ENCODE results near the gene ROCK2.

The ROCK2 gene

DNA sequence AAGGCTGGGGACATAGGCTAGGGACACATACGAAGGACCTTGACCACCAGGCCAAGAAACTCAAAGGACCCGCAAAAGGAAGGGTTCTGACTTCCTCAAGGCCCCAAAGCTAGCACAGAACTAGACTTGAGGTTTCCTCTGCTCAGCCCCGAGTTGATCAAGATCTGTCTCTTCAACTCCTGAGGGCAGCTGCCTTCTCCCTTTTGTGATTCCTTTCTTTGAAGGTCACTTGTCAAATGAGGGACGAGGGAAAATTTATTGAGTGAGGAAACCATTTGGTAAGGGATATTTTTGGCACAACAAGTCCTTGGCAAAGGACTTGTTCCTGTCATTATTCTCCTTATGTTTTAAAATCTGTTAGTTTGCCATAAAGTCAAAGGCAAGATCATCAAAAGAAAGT is 12.3 kb upstream of the ROCK2 start:
- H3K27me3 ChIP-seq (ENCODE audit: insufficient read depth, low read length, poor library complexity), result no peaks in the 10 kb centered on the region
- H2AK5ac ChIP-seq (ENCODE audit: low read length), result no peak overlapping the region
- H3K4me3 ChIP-seq (ENCODE audit: low read length), result no peak overlapping the region
- no peak overlapping the region for H2BK15ac ChIP-seq (replicated peaks; ENCODE audit: low read depth)
- WGBS (ENCODE audit: extremely low coverage, insufficient coverage, low lambda C conversion rate), result no CpG with 5 or more reads among the region's 4 CpGs
- H3K36me3 ChIP-seq (ENCODE audit: control insufficient read depth, insufficient read depth, low read length), result no peaks in the 10 kb centered on the region
- no peak overlapping the region for H2BK5ac ChIP-seq (ENCODE audit: low read length)
- no peak overlapping the region for H3K9ac ChIP-seq (ENCODE audit: low read length)
- no peak overlapping the region for H4K8ac ChIP-seq (ENCODE audit: low read depth, low read length)
- H3K4ac ChIP-seq (ENCODE audit: low read depth, low read length), result no peak overlapping the region
- no peak overlapping the region for H3K4me2 ChIP-seq (ENCODE audit: low read length)
- no peaks in the 10 kb centered on the region for H3K4me1 ChIP-seq (ENCODE audit: control insufficient read depth, low read depth, low read length)
- no peak overlapping the region for H3K23ac ChIP-seq (ENCODE audit: low read length)
- H4K5ac ChIP-seq (ENCODE audit: low read length), result no peak overlapping the region
- no peak overlapping the region for H3K56ac ChIP-seq (ENCODE audit: low read length)
- H3K79me1 ChIP-seq (ENCODE audit: low read length), result no peaks in the 10 kb centered on the region
- H2BK120ac ChIP-seq (ENCODE audit: low read depth, low read length), result no peak overlapping the region
- no peak overlapping the region for H3K27ac ChIP-seq (ENCODE audit: low read depth, low read length)
- no peak overlapping the region for H3K18ac ChIP-seq (ENCODE audit: low read length)
- no peaks in the 10 kb centered on the region for H3K79me2 ChIP-seq (ENCODE audit: control insufficient read depth, insufficient read depth, low read length)
- no peak for DNase-seq

- Histone ChIP-seq H3K27ac (ENCODE audit: low read depth, low read length) (no peak overlapping the region), H2BK15ac (replicated peaks; ENCODE audit: low read depth) (no peak overlapping the region), H3K4me2 (ENCODE audit: low read length) (no peak overlapping the region), H4K5ac (ENCODE audit: low read length) (no peak overlapping the region), H3K27me3 (ENCODE audit: insufficient read depth, low read length, poor library complexity) (no peaks in the 10 kb centered on the region), H3K79me2 (ENCODE audit: control insufficient read depth, insufficient read depth, low read length) (no peaks in the 10 kb centered on the region), H3K56ac (ENCODE audit: low read length) (no peak overlapping the region), H3K4me3 (ENCODE audit: low read length) (no peak overlapping the region), H3K18ac (ENCODE audit: low read length) (no peak overlapping the region), H3K36me3 (ENCODE audit: control insufficient read depth, insufficient read depth, low read length) (no peaks in the 10 kb centered on the region), H2AK5ac (ENCODE audit: low read length) (no peak overlapping the region), H3K4me1 (ENCODE audit: control insufficient read depth, low read depth, low read length) (no peaks in the 10 kb centered on the region), H3K9ac (ENCODE audit: low read length) (no peak overlapping the region), H3K79me1 (ENCODE audit: low read length) (no peaks in the 10 kb centered on the region), H2BK120ac (ENCODE audit: low read depth, low read length) (no peak overlapping the region), H2BK5ac (ENCODE audit: low read length) (no peak overlapping the region), H4K8ac (ENCODE audit: low read depth, low read length) (no peak overlapping the region), H3K4ac (ENCODE audit: low read depth, low read length) (no peak overlapping the region), H3K23ac (ENCODE audit: low read length) (no peak overlapping the region)
- WGBS (ENCODE audit: extremely low coverage, insufficient coverage, low lambda C conversion rate), result no CpG with 5 or more reads among the region's 11 CpGs
- DNase-seq, result no peak
These were observed 11.0 kb upstream of the ROCK2 start for GRCh38 chr2:11355194-11356053.

- H3K4me3 ChIP-seq (ENCODE audit: low read length), result no peak overlapping the region
- H2BK120ac ChIP-seq (ENCODE audit: low read depth, low read length), result no peak overlapping the region
- no peak overlapping the region for H3K4me2 ChIP-seq (ENCODE audit: low read length)
- no peaks in the 10 kb centered on the region for H3K79me2 ChIP-seq (ENCODE audit: control insufficient read depth, insufficient read depth, low read length)
- DNase-seq, result no peak
- H4K8ac ChIP-seq (ENCODE audit: low read depth, low read length), result no peak overlapping the region
- H3K4ac ChIP-seq (ENCODE audit: low read depth, low read length), result no peak overlapping the region
- no CpG with 5 or more reads among the region's 14 CpGs for WGBS (ENCODE audit: extremely low coverage, insufficient coverage, low lambda C conversion rate)
- no peaks in the 10 kb centered on the region for H3K27me3 ChIP-seq (ENCODE audit: insufficient read depth, low read length, poor library complexity)
- no peaks in the 10 kb centered on the region for H3K4me1 ChIP-seq (ENCODE audit: control insufficient read depth, low read depth, low read length)
- H2BK15ac ChIP-seq (replicated peaks; ENCODE audit: low read depth), result no peak overlapping the region
- H3K9ac ChIP-seq (ENCODE audit: low read length), result no peak overlapping the region
- no peak overlapping the region for H4K5ac ChIP-seq (ENCODE audit: low read length)
- H3K56ac ChIP-seq (ENCODE audit: low read length), result no peak overlapping the region
- no peak overlapping the region for H2BK5ac ChIP-seq (ENCODE audit: low read length)
- H3K23ac ChIP-seq (ENCODE audit: low read length), result no peak overlapping the region
- no peaks in the 10 kb centered on the region for H3K79me1 ChIP-seq (ENCODE audit: low read length)
- H3K18ac ChIP-seq (ENCODE audit: low read length), result no peak overlapping the region
- H3K36me3 ChIP-seq (ENCODE audit: control insufficient read depth, insufficient read depth, low read length), result no peaks in the 10 kb centered on the region
- H2AK5ac ChIP-seq (ENCODE audit: low read length), result no peak overlapping the region
- no peak overlapping the region for H3K27ac ChIP-seq (ENCODE audit: low read depth, low read length)
These were observed 10.1 kb upstream of the ROCK2 start for GRCh38 chr2:11354363-11355154.

DNA sequence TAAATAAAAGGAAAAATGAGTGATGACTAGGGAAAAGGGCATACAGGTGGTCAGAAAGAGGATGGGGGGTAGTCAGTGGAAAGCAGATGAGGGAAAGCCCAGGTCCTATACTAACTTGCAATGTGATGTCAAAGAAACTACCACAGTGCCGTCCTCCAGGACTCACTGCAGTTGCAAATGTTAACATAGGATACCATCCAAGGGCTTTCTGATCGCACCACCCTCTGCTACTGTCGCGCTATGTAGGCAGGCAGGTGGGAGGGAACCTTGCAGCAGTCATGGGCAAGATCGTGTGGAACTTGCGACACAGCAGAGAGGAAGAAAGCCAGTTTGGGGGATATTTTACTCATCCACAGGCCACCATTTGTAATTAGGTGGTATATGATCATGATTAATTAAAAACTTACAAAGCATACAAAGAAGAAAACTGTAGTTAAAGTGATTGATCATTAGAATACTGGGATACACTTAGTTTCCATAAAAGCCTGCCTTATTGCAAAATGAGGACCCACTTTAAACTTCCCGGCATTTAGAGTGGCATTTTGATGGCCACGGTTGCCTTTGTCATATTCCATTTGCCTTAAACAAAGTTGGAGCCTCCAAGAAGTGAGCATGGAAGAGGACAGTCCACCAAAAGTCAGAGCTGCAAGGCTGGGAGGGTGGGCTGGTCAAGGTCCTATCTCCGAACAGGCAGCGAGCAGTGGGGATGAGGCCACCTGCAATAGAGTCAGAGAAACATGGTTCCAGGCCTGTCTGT is 8.5 kb upstream of the ROCK2 start:
- H2BK5ac ChIP-seq (ENCODE audit: low read length), result no peak overlapping the region
- no peak overlapping the region for H3K27ac ChIP-seq (ENCODE audit: low read depth, low read length)
- H3K79me2 ChIP-seq (ENCODE audit: control insufficient read depth, insufficient read depth, low read length), result no peaks in the 10 kb centered on the region
- no peaks in the 10 kb centered on the region for H3K79me1 ChIP-seq (ENCODE audit: low read length)
- H3K56ac ChIP-seq (ENCODE audit: low read length), result no peak overlapping the region
- H3K23ac ChIP-seq (ENCODE audit: low read length), result no peak overlapping the region
- H3K4me2 ChIP-seq (ENCODE audit: low read length), result no peak overlapping the region
- H3K36me3 ChIP-seq (ENCODE audit: control insufficient read depth, insufficient read depth, low read length), result no peaks in the 10 kb centered on the region
- no peaks in the 10 kb centered on the region for H3K4me1 ChIP-seq (ENCODE audit: control insufficient read depth, low read depth, low read length)
- H3K9ac ChIP-seq (ENCODE audit: low read length), result no peak overlapping the region
- WGBS (ENCODE audit: extremely low coverage, insufficient coverage, low lambda C conversion rate), result no CpG with 5 or more reads among the region's 10 CpGs
- H3K18ac ChIP-seq (ENCODE audit: low read length), result no peak overlapping the region
- H2AK5ac ChIP-seq (ENCODE audit: low read length), result no peak overlapping the region
- H3K27me3 ChIP-seq (ENCODE audit: insufficient read depth, low read length, poor library complexity), result no peaks in the 10 kb centered on the region
- H2BK15ac ChIP-seq (replicated peaks; ENCODE audit: low read depth), result no peak overlapping the region
- no peak overlapping the region for H3K4ac ChIP-seq (ENCODE audit: low read depth, low read length)
- H3K4me3 ChIP-seq (ENCODE audit: low read length), result no peak overlapping the region
- H4K8ac ChIP-seq (ENCODE audit: low read depth, low read length), result no peak overlapping the region
- H2BK120ac ChIP-seq (ENCODE audit: low read depth, low read length), result no peak overlapping the region
- DNase-seq, result no peak
- no peak overlapping the region for H4K5ac ChIP-seq (ENCODE audit: low read length)

DNA sequence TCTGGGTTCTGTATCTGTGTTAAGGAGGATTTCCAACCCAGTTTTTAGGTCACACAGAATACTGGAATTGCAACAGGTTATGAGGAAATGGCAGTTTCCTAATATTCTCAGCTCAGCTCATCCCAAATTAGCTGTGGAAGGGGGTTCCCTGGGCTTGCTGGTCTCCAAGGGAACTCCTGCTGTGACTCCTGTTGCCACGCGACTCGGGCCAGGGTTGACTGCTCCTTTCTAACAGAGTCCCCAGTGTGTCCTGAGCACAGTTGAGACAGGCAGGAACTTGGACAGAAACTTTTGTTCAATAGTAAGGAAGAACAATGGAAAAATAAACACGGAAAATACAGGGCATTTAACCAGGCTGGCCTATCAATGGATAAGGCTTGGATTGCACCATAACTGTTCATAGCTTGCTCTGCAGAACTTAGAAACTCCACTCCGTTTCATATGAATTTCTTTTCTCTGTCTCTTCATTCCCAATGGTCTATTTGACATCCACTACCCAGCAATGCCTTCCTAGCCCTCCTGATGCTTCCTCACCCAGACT is 3.8 kb upstream of the ROCK2 start:
- Histone ChIP-seq H3K4me2 (ENCODE audit: low read length) (no peak overlapping the region), H2AK5ac (ENCODE audit: low read length) (no peak overlapping the region), H3K18ac (ENCODE audit: low read length) (no peak overlapping the region), H2BK120ac (ENCODE audit: low read depth, low read length) (no peak overlapping the region), H3K79me1 (ENCODE audit: low read length) (peaks cover 3% of the 10 kb centered on the region), H3K79me2 (ENCODE audit: control insufficient read depth, insufficient read depth, low read length) (peaks cover 6% of the 10 kb centered on the region), H4K5ac (ENCODE audit: low read length) (no peak overlapping the region), H4K8ac (ENCODE audit: low read depth, low read length) (no peak overlapping the region), H3K27ac (ENCODE audit: low read depth, low read length) (no peak overlapping the region), H3K27me3 (ENCODE audit: insufficient read depth, low read length, poor library complexity) (no peaks in the 10 kb centered on the region), H3K9ac (ENCODE audit: low read length) (no peak overlapping the region), H3K23ac (ENCODE audit: low read length) (no peak overlapping the region), H3K36me3 (ENCODE audit: control insufficient read depth, insufficient read depth, low read length) (no peaks in the 10 kb centered on the region), H3K4me1 (ENCODE audit: control insufficient read depth, low read depth, low read length) (peaks cover 2% of the 10 kb centered on the region), H3K56ac (ENCODE audit: low read length) (no peak overlapping the region), H3K4ac (ENCODE audit: low read depth, low read length) (no peak overlapping the region), H3K4me3 (ENCODE audit: low read length) (no peak overlapping the region), H2BK15ac (replicated peaks; ENCODE audit: low read depth) (no peak overlapping the region), H2BK5ac (ENCODE audit: low read length) (no peak overlapping the region)
- no CpG with 5 or more reads among the region's 5 CpGs for WGBS (ENCODE audit: extremely low coverage, insufficient coverage, low lambda C conversion rate)
- DNase-seq, result no peak

All from mesendoderm (in vitro differentiated cells).